ENCODE results near the gene DMWD. TPM values are rescaled to one million over a fixed set of nuclear protein-coding genes. Genes with fewer than 3 reads are reported as not detected.

The DMWD gene
- total and polyA plus RNA-seq, 4 experiments from 2014 or later, result 6.9 to 52.6 (median 30.5) TPM

- H3K27ac ChIP-seq (ENCODE audit: low read depth, low read length), result no peak overlapping the region
- H3K36me3 Mint-ChIP-seq, result no peaks in the 10 kb centered on the region
- H3K9me3 Mint-ChIP-seq, result no peaks in the 10 kb centered on the region
- H3K9me3 ChIP-seq (ENCODE audit: control insufficient read depth in 1 of 2, low read length in 2 of 2), result no peaks in the 10 kb centered on the region
- no peaks in the 10 kb centered on the region for H3K27me3 ChIP-seq (ENCODE audit: insufficient read depth, low read length)
- POLR2A ChIA-PET (ENCODE audit: partially characterized antibody), result no interaction called here
- no peaks in the 10 kb centered on the region for H3K36me3 ChIP-seq (ENCODE audit: insufficient read depth, low read length)
- DNase-seq, result no peak
- peaks cover 1 to 8% of the 10 kb centered on the region in 2 donors for H3K27me3 Mint-ChIP-seq
- peaks cover 0 to 7% (median under 1%) of the 10 kb centered on the region in 4 donors for H3K4me1 Mint-ChIP-seq
- CTCF ChIA-PET (ENCODE audit: partially characterized antibody), result no interaction called here
- peaks cover 7% of the 10 kb centered on the region for H3K4me1 ChIP-seq (ENCODE audit: insufficient read depth, low read length)
- no peak overlapping the region for H3K4me3 ChIP-seq (ENCODE audit: low read length in 2 of 2)
- intact Hi-C loops (cut with micrococcal nuclease), result no loop called here
- peak overlapping the region in 1 of 7 donors; percentile 60 for H3K27ac Mint-ChIP-seq
- H3K4me3 Mint-ChIP-seq, result peak overlapping the region in 1 of 8 donors; percentile 52
Observed at GRCh38 chr19:45764475-45764874, 28.2 kb downstream of the DMWD start.

- ChIA-PET POLR2A (ENCODE audit: partially characterized antibody) (no interaction called here), CTCF (ENCODE audit: partially characterized antibody) (no interaction called here)
- Mint-ChIP-seq H3K27ac (no peak overlapping the region), H3K9me3 (no peaks in the 10 kb centered on the region), H3K36me3 (no peaks in the 10 kb centered on the region), H3K4me3 (no peak overlapping the region), H3K27me3 (peaks cover 2 to 8% of the 10 kb centered on the region in 2 donors), H3K4me1 (peaks cover 0 to 1% (median under 1%) of the 10 kb centered on the region in 4 donors)
- intact Hi-C loops (cut with micrococcal nuclease), result no loop called here
- Histone ChIP-seq H3K27me3 (ENCODE audit: insufficient read depth, low read length) (no peaks in the 10 kb centered on the region), H3K9me3 (ENCODE audit: control insufficient read depth in 1 of 2, low read length in 2 of 2) (no peaks in the 10 kb centered on the region), H3K36me3 (ENCODE audit: insufficient read depth, low read length) (no peaks in the 10 kb centered on the region), H3K4me3 (ENCODE audit: low read length in 2 of 2) (no peak overlapping the region), H3K27ac (ENCODE audit: low read depth, low read length) (no peak overlapping the region), H3K4me1 (ENCODE audit: insufficient read depth, low read length) (peaks cover 5% of the 10 kb centered on the region)
- no peak for DNase-seq
Observed at GRCh38 chr19:45763691-45764294, 28.9 kb downstream of the DMWD start.

DNA sequence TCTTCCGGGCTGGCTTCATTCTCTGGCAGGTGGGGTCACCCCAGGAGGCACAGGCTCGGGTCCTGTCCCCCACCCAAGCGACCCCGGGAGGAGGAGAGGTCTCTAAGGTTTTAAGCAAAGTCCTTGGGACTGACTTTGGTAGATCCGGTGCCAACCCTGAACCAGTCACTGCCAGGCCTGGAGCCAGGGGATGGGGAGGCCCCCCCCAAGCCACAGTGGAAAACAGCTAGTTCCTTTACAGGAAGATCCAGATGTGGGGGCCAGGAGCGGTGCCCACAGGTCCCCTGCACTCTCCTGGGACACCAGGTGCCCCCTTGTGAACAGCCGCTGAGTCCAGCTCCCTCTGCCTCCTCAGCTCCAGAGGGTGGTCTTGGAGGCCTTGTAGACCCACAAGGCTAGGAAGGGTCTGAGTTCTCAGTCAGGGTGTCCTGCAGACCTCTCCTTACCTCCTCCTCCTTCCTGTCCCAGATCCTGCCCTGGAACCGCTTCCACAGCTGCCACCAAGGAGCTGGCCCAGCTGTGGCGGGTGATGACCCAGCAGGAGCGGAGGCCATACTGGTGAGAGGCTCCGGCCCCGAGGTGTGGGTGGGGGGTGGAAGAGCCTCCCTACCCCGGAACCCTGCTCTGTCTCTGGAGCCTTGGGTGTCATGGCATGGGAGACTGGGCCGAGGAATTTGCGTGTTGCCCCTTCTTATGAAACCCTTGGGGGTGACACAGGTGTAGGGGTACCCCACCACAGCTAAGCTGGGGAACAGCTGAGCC is 29.6 kb downstream of the DMWD start:
- no peak for DNase-seq
- Mint-ChIP-seq H3K27ac (no peak overlapping the region), H3K4me3 (no peak overlapping the region), H3K9me3 (no peaks in the 10 kb centered on the region), H3K36me3 (no peaks in the 10 kb centered on the region), H3K27me3 (peaks cover 2 to 8% of the 10 kb centered on the region in 2 donors), H3K4me1 (peaks cover 0 to 1% (median 0%) of the 10 kb centered on the region in 4 donors)
- no peaks in the 10 kb centered on the region for H3K27me3 ChIP-seq (ENCODE audit: insufficient read depth, low read length)
- H3K36me3 ChIP-seq (ENCODE audit: insufficient read depth, low read length), result no peaks in the 10 kb centered on the region
- H3K4me1 ChIP-seq (ENCODE audit: insufficient read depth, low read length), result peaks cover 4% of the 10 kb centered on the region
- POLR2A ChIA-PET (ENCODE audit: partially characterized antibody), result no interaction called here
- H3K27ac ChIP-seq (ENCODE audit: low read depth, low read length), result no peak overlapping the region
- H3K4me3 ChIP-seq (ENCODE audit: low read length in 2 of 2), result no peak overlapping the region
- H3K9me3 ChIP-seq (ENCODE audit: control insufficient read depth in 1 of 2, low read length in 2 of 2), result no peaks in the 10 kb centered on the region
- intact Hi-C loops (cut with micrococcal nuclease), result no loop called here
- CTCF ChIA-PET (ENCODE audit: partially characterized antibody), result interaction anchor here (0.7 kb wide), 1 partner anchor 37 kb away, joined by 3 read pairs; no protein-coding TSS in a partner anchor

GRCh38 chr19:45761714-45762113 is 30.9 kb downstream of the DMWD start:
- Histone ChIP-seq H3K9me3 (ENCODE audit: control insufficient read depth in 1 of 2, low read length in 2 of 2) (no peaks in the 10 kb centered on the region), H3K4me3 (ENCODE audit: low read length in 2 of 2) (no peak overlapping the region), H3K27ac (ENCODE audit: low read depth, low read length) (no peak overlapping the region), H3K27me3 (ENCODE audit: insufficient read depth, low read length) (no peaks in the 10 kb centered on the region), H3K4me1 (ENCODE audit: insufficient read depth, low read length) (no peaks in the 10 kb centered on the region), H3K36me3 (ENCODE audit: insufficient read depth, low read length) (no peaks in the 10 kb centered on the region)
- H3K4me3 Mint-ChIP-seq, result no peak overlapping the region
- no peak for DNase-seq
- intact Hi-C loops (cut with micrococcal nuclease), result no loop called here
- peaks cover 2 to 8% of the 10 kb centered on the region in 2 donors for H3K27me3 Mint-ChIP-seq
- no peaks in the 10 kb centered on the region for H3K9me3 Mint-ChIP-seq
- ChIA-PET POLR2A (ENCODE audit: partially characterized antibody) (no interaction called here), CTCF (ENCODE audit: partially characterized antibody) (no interaction called here)
- H3K27ac Mint-ChIP-seq, result no peak overlapping the region
- H3K36me3 Mint-ChIP-seq, result no peaks in the 10 kb centered on the region
- H3K4me1 Mint-ChIP-seq, result peaks cover 0 to 1% (median 0%) of the 10 kb centered on the region in 4 donors

- no peak overlapping the region for H3K4me3 ChIP-seq (ENCODE audit: low read length in 2 of 2)
- intact Hi-C loops (cut with micrococcal nuclease), result no loop called here
- CTCF ChIA-PET (ENCODE audit: partially characterized antibody), result no interaction called here
- H3K27me3 ChIP-seq (ENCODE audit: insufficient read depth, low read length), result no peaks in the 10 kb centered on the region
- POLR2A ChIA-PET (ENCODE audit: partially characterized antibody), result no interaction called here
- Mint-ChIP-seq H3K4me3 (no peak overlapping the region), H3K4me1 (peaks cover 0 to 1% (median 0%) of the 10 kb centered on the region in 4 donors), H3K36me3 (no peaks in the 10 kb centered on the region), H3K27ac (no peak overlapping the region), H3K9me3 (no peaks in the 10 kb centered on the region), H3K27me3 (peaks cover 0 to 2% of the 10 kb centered on the region in 2 donors)
- H3K4me1 ChIP-seq (ENCODE audit: insufficient read depth, low read length), result no peaks in the 10 kb centered on the region
- H3K9me3 ChIP-seq (ENCODE audit: control insufficient read depth in 1 of 2, low read length in 2 of 2), result no peaks in the 10 kb centered on the region
- H3K36me3 ChIP-seq (ENCODE audit: insufficient read depth, low read length), result no peaks in the 10 kb centered on the region
- DNase-seq, result no peak
- H3K27ac ChIP-seq (ENCODE audit: low read depth, low read length), result no peak overlapping the region
Observed at GRCh38 chr19:45758921-45759320, 33.7 kb downstream of the DMWD start.

DNA sequence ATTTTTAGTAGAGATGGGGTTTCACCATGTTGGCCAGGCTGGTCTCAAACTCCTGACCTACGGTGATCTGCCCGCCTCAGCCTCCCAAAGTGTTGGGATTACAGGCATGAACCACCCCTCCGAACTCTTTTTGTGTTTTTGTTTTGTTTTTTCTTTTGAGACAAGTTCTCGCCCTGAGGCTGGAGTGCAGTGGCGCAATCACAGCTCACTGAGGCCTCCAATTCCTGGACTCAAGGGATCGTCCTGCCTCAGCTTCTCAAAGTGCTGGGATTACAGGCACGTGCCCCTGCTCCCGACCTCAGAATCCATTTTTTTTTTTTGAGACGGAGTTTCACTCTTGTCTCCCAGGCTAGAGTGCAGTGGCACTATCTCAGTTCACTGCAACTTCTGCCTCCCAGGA is 35.0 kb downstream of the DMWD start:
- intact Hi-C loops (cut with micrococcal nuclease), result no loop called here
- Mint-ChIP-seq H3K27me3 (peaks cover 0 to 4% of the 10 kb centered on the region in 2 donors), H3K4me3 (no peak overlapping the region), H3K4me1 (peaks cover 0 to 3% (median 0%) of the 10 kb centered on the region in 4 donors), H3K36me3 (no peaks in the 10 kb centered on the region), H3K27ac (no peak overlapping the region), H3K9me3 (no peaks in the 10 kb centered on the region)
- H3K9me3 ChIP-seq (ENCODE audit: control insufficient read depth in 1 of 2, low read length in 2 of 2), result no peaks in the 10 kb centered on the region
- POLR2A ChIA-PET (ENCODE audit: partially characterized antibody), result no interaction called here
- no peak overlapping the region for H3K4me3 ChIP-seq (ENCODE audit: low read length in 2 of 2)
- H3K27ac ChIP-seq (ENCODE audit: low read depth, low read length), result no peak overlapping the region
- H3K27me3 ChIP-seq (ENCODE audit: insufficient read depth, low read length), result no peaks in the 10 kb centered on the region
- CTCF ChIA-PET (ENCODE audit: partially characterized antibody), result no interaction called here
- no peaks in the 10 kb centered on the region for H3K36me3 ChIP-seq (ENCODE audit: insufficient read depth, low read length)
- DNase-seq, result no peak
- H3K4me1 ChIP-seq (ENCODE audit: insufficient read depth, low read length), result no peaks in the 10 kb centered on the region

GRCh38 chr19:45754323-45754722 is 38.3 kb downstream of the DMWD start:
- Histone ChIP-seq H3K27me3 (ENCODE audit: insufficient read depth, low read length) (no peaks in the 10 kb centered on the region), H3K36me3 (ENCODE audit: insufficient read depth, low read length) (no peaks in the 10 kb centered on the region), H3K27ac (ENCODE audit: low read depth, low read length) (no peak overlapping the region), H3K9me3 (ENCODE audit: control insufficient read depth in 1 of 2, low read length in 2 of 2) (no peaks in the 10 kb centered on the region), H3K4me1 (ENCODE audit: insufficient read depth, low read length) (no peaks in the 10 kb centered on the region), H3K4me3 (ENCODE audit: low read length in 2 of 2) (no peak overlapping the region)
- Mint-ChIP-seq H3K36me3 (no peaks in the 10 kb centered on the region), H3K9me3 (no peaks in the 10 kb centered on the region), H3K27me3 (peaks cover 0 to 3% of the 10 kb centered on the region in 2 donors), H3K27ac (no peak overlapping the region), H3K4me3 (no peak overlapping the region), H3K4me1 (peaks cover 0 to 2% (median 0%) of the 10 kb centered on the region in 4 donors)
- POLR2A ChIA-PET (ENCODE audit: partially characterized antibody), result no interaction called here
- intact Hi-C loops (cut with micrococcal nuclease), result no loop called here
- DNase-seq, result no peak
- CTCF ChIA-PET (ENCODE audit: partially characterized antibody), result interaction anchor here (2.4 kb wide), 1 partner anchor 45 kb away, joined by 9 read pairs; no protein-coding TSS in a partner anchor

Data from CD4-positive, alpha-beta memory T cell (primary cell).